HG03378 (cell line): ENCODE results near the gene TRIO.

Experiments used
- ATAC-seq: cut with Tn5 transposase; IDR thresholded peaks from one replicate; pipeline ENCODE4 v1.9.1; 2021; ENCODE audit warnings: mild to moderate bottlenecking, moderate library complexity; ENCODE audit not compliant: unreplicated experiment

TRIO gene

GRCh38 chr5:14343376-14343775, 200.2 kb downstream of the TRIO start:
- ATAC-seq, result no peak

GRCh38 chr5:14347522-14347921, 204.4 kb downstream of the TRIO start:
- no peak for ATAC-seq

- no peak for ATAC-seq
These were observed 205.0 kb downstream of the TRIO start for GRCh38 chr5:14348142-14348541.

GRCh38 chr5:14349029-14349428, 205.9 kb downstream of the TRIO start:
- no peak for ATAC-seq

GRCh38 chr5:14351086-14351661, 208.0 kb downstream of the TRIO start:
- no peak for ATAC-seq

GRCh38 chr5:14351845-14352712, 208.9 kb downstream of the TRIO start:
- ATAC-seq, result peak; percentile 83

- ATAC-seq, result no peak
These were observed 210.8 kb downstream of the TRIO start for GRCh38 chr5:14353726-14354474.

GRCh38 chr5:14355391-14355790, 212.2 kb downstream of the TRIO start:
- ATAC-seq, result no peak

GRCh38 chr5:14356305-14356704, 213.2 kb downstream of the TRIO start:
- ATAC-seq, result peak; percentile 42

- ATAC-seq, result no peak
These were observed 214.3 kb downstream of the TRIO start for GRCh38 chr5:14357441-14357840.

- ATAC-seq, result no peak
These were observed 214.7 kb downstream of the TRIO start for GRCh38 chr5:14357851-14358250.

GRCh38 chr5:14358536-14358935, 215.4 kb downstream of the TRIO start:
- no peak for ATAC-seq

- no peak for ATAC-seq
These were observed 216.2 kb downstream of the TRIO start for GRCh38 chr5:14359069-14360043.

- no peak for ATAC-seq
These were observed 219.3 kb downstream of the TRIO start for GRCh38 chr5:14362491-14362890.

GRCh38 chr5:14364096-14364495, 221.0 kb downstream of the TRIO start:
- no peak for ATAC-seq

- no peak for ATAC-seq
These were observed 221.7 kb downstream of the TRIO start for GRCh38 chr5:14364576-14365472.

GRCh38 chr5:14365831-14366430, 222.8 kb downstream of the TRIO start:
- ATAC-seq, result no peak

- ATAC-seq, result no peak
These were observed 223.6 kb downstream of the TRIO start for GRCh38 chr5:14366763-14367162.

GRCh38 chr5:14367364-14367763, 224.2 kb downstream of the TRIO start:
- no peak for ATAC-seq
